Suppressor macrophage (primary cell): Measurements from ENCODE around the gene PDS5B.
"Not testable (repeated sequence)": the region's sequence is repeated elsewhere in the genome, so short reads cannot be mapped to it uniquely, and the experiment has no call there.

Source experiments
- DNase-seq, 4 experiments: peaks; one replicate each; pipeline ENCODE4 v3.0.0-alpha.2; 2020 to 2022

Gene PDS5B

DNA sequence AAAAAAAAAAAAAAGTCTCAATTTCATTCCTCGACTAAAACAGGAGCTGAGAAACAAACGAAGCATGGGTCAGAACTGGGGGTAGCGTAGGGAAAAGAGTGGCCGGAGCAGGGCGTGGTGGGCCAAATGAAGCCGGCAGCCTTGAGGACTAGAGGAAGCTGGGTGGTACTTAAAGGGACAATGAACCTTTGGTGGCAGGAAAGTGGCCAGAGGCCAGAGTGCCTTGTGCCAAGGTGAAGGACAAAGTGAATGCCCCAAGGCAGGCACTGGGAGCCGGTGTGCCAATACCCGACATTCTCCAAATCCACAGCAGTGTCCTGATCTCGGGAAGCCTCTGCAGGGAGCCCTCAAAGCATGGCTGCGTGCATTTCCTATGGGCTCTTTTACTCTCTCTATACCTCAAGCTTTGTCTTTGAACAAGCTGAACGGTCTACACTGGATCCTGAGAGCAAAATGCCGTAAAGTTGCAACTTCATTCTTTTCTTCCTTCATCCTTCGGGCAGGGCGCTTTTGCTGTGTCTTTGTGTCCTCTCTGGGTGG lies 235.0 kb downstream of the PDS5B start:
- no peak for DNase-seq

DNA sequence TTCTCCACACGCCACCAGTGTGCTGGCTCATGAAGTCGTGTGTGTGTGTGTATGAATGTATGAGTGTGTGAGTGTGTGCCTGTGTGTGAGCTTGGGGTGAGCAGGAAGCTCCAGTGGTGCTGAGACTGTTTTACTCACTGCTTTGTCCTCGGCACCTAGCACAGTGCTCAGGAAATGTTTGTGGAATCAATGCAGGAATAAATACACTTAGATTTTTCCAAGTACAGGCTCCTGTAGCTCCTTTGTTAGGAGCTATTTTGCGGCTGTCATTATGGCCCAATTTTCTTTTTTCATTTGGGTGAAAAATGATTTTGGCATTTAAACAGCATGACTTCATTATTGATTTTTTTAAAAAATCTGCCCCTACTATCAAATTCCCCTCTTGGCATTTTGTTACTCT lies 236.5 kb downstream of the PDS5B start:
- DNase-seq: no peak

- DNase-seq: no peak
Observed at GRCh38 chr13:32823597-32823996, 237.3 kb downstream of the PDS5B start.

GRCh38 chr13:32824061-32824460 lies 237.8 kb downstream of the PDS5B start:
- DNase-seq: no peak

DNA sequence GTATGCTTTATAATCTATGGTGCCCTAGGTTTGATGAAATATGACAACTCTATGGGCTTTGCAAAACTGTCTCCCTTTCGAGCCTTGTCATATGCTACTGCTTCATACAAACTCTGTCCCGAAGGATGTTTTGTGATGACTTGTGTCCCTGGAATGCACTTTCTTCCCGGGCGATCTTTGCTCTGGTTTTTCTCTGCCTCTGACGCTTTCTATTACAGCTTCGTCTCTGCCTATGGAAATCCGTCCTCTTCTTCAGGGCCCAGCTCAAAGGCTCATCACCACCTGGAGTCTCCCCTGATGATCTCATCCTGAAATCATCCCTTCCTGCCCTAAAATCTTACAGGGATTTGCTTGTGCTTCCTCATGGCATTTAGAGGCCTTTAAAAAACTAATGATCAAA lies 238.4 kb downstream of the PDS5B start:
- DNase-seq: no peak

DNA sequence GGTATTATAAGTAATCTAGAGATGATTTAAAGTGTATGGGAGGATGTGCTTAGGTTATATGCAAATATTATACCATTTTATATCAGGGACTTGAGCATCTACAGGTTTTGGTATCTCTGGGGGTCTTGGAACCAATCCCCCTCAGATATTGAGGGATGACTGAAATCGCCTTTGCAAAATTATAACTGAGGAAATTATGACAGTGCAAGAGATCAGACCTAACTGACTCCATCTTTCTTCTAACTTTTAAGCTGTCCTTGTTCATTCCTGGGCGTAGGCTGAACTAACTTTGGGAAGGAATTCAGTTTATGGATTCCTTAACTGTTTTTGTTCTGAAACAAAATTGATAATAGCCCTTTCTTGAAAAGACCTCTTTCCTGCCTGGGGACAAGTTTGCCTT lies 239.2 kb downstream of the PDS5B start:
- DNase-seq: no peak

DNA sequence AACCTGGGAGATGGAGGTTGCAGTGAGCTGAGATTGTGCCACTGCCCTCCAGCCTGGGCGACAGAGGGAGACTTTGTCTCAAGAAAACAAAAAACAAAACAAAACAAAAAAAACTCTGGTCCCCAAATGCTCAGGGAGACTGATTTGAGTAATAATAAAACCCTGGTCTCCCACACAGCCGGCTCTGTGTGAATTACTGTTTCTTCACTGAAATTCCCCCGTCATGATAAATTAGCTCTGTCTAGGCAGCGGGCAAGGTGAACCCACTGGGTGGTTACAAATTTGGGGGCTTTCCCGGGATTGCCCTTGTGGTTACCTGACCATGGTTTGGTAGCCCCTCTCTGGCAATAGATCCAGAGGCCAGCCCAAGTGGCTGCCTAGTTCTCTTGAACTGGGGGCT lies 240.1 kb downstream of the PDS5B start:
- DNase-seq: not testable (repeated sequence)
